Activated T-cell treated with anti-CD3 and anti-CD28 coated beads, Interleukin-2, amount 50 U/mL, for 24 hours (primary cell): ENCODE results near the gene PLRG1.

Experiments
- DNase-seq: peaks from one replicate; pipeline ENCODE4 v3.0.0-alpha.2; 2020
- H3K27ac Mint-ChIP-seq: 2 replicates; pipeline ENCODE4 v1.8.0; 2020; ENCODE audit warnings: mild to moderate bottlenecking, mixed read lengths
- H3K27me3 Mint-ChIP-seq: 2 replicates; pipeline ENCODE4 v1.8.0; 2020; ENCODE audit warnings: mixed read lengths
- H3K36me3 Mint-ChIP-seq: 2 replicates; pipeline ENCODE4 v1.8.0; 2020; ENCODE audit warnings: low read depth, mixed read lengths
- H3K4me1 Mint-ChIP-seq: 2 replicates; pipeline ENCODE4 v1.8.0; 2020; ENCODE audit warnings: low read depth, mixed read lengths
- H3K4me3 Mint-ChIP-seq: 2 replicates; pipeline ENCODE4 v1.8.0; 2020; ENCODE audit warnings: mild to moderate bottlenecking, moderate library complexity, mixed read lengths
- H3K9me3 Mint-ChIP-seq: 2 replicates; pipeline ENCODE4 v1.8.0; 2020; ENCODE audit warnings: mixed read lengths

PLRG1 gene

GRCh38 chr4:154517591-154517990, 32.6 kb downstream of the PLRG1 start:
- no peak for DNase-seq
- Mint-ChIP-seq H3K9me3 (no peaks in the 10 kb centered on the region), H3K27ac (no peak overlapping the region), H3K27me3 (peaks cover 51% of the 10 kb centered on the region), H3K4me1 (no peaks in the 10 kb centered on the region), H3K36me3 (no peaks in the 10 kb centered on the region), H3K4me3 (no peak overlapping the region)

GRCh38 chr4:154516318-154517029, 33.7 kb downstream of the PLRG1 start:
- Mint-ChIP-seq H3K9me3 (no peaks in the 10 kb centered on the region), H3K27me3 (peaks cover 58% of the 10 kb centered on the region), H3K27ac (no peak overlapping the region)

GRCh38 chr4:154511981-154512380, 38.2 kb downstream of the PLRG1 start:
- Mint-ChIP-seq H3K27ac (no peak overlapping the region), H3K9me3 (no peaks in the 10 kb centered on the region), H3K4me1 (no peaks in the 10 kb centered on the region), H3K36me3 (no peaks in the 10 kb centered on the region), H3K27me3 (peaks cover 55% of the 10 kb centered on the region), H3K4me3 (no peak overlapping the region)
- DNase-seq: no peak

More at GRCh38 chr4:154516318-154517029, 33.7 kb downstream of the PLRG1 start:
- no peak for DNase-seq
- Mint-ChIP-seq H3K36me3 (no peaks in the 10 kb centered on the region), H3K4me1 (no peaks in the 10 kb centered on the region), H3K4me3 (no peak overlapping the region)

- Mint-ChIP-seq H3K27me3 (peaks cover 55% of the 10 kb centered on the region), H3K27ac (no peak overlapping the region), H3K4me1 (no peaks in the 10 kb centered on the region), H3K9me3 (no peaks in the 10 kb centered on the region), H3K36me3 (no peaks in the 10 kb centered on the region), H3K4me3 (no peak overlapping the region)
- no peak for DNase-seq
Observed at GRCh38 chr4:154511548-154511947, 38.7 kb downstream of the PLRG1 start.

- no peaks in the 10 kb centered on the region for H3K4me1 Mint-ChIP-seq
- H3K9me3 Mint-ChIP-seq: no peaks in the 10 kb centered on the region
- no peak overlapping the region for H3K4me3 Mint-ChIP-seq
- no peaks in the 10 kb centered on the region for H3K36me3 Mint-ChIP-seq
- no peak overlapping the region for H3K27ac Mint-ChIP-seq
- H3K27me3 Mint-ChIP-seq: peaks cover 51% of the 10 kb centered on the region
- DNase-seq: no peak
Observed at GRCh38 chr4:154507156-154507555, 43.0 kb downstream of the PLRG1 start.

GRCh38 chr4:154506253-154506652, 43.9 kb downstream of the PLRG1 start:
- Mint-ChIP-seq H3K4me3 (no peak overlapping the region), H3K9me3 (no peaks in the 10 kb centered on the region), H3K4me1 (no peaks in the 10 kb centered on the region), H3K36me3 (no peaks in the 10 kb centered on the region), H3K27ac (no peak overlapping the region), H3K27me3 (peaks cover 44% of the 10 kb centered on the region)
- no peak for DNase-seq

GRCh38 chr4:154503598-154503997, 46.6 kb downstream of the PLRG1 start:
- Mint-ChIP-seq H3K4me1 (no peaks in the 10 kb centered on the region), H3K4me3 (no peak overlapping the region), H3K27me3 (peaks cover 39% of the 10 kb centered on the region), H3K9me3 (no peaks in the 10 kb centered on the region), H3K36me3 (no peaks in the 10 kb centered on the region), H3K27ac (no peak overlapping the region)
- DNase-seq: no peak

GRCh38 chr4:154502111-154502510, 48.1 kb downstream of the PLRG1 start:
- H3K27ac Mint-ChIP-seq: no peak overlapping the region
- H3K4me3 Mint-ChIP-seq: no peak overlapping the region
- no peak for DNase-seq
- peaks cover 40% of the 10 kb centered on the region for H3K27me3 Mint-ChIP-seq
- no peaks in the 10 kb centered on the region for H3K9me3 Mint-ChIP-seq
- no peaks in the 10 kb centered on the region for H3K36me3 Mint-ChIP-seq
- H3K4me1 Mint-ChIP-seq: no peaks in the 10 kb centered on the region

GRCh38 chr4:154497889-154498288, 52.3 kb downstream of the PLRG1 start:
- Mint-ChIP-seq H3K4me3 (no peak overlapping the region), H3K9me3 (no peaks in the 10 kb centered on the region), H3K4me1 (no peaks in the 10 kb centered on the region), H3K27ac (no peak overlapping the region), H3K27me3 (peaks cover 39% of the 10 kb centered on the region), H3K36me3 (no peaks in the 10 kb centered on the region)
- no peak for DNase-seq

GRCh38 chr4:154495867-154496266, 54.3 kb downstream of the PLRG1 start:
- peaks cover 59% of the 10 kb centered on the region for H3K27me3 Mint-ChIP-seq

GRCh38 chr4:154492288-154492687, 57.9 kb downstream of the PLRG1 start:
- Mint-ChIP-seq H3K27me3 (peaks cover 76% of the 10 kb centered on the region), H3K9me3 (no peaks in the 10 kb centered on the region), H3K36me3 (no peaks in the 10 kb centered on the region), H3K4me1 (peaks cover 15% of the 10 kb centered on the region), H3K4me3 (peak overlapping the region; percentile 66), H3K27ac (no peak overlapping the region)
- DNase-seq: no peak

More at GRCh38 chr4:154495867-154496266, 54.3 kb downstream of the PLRG1 start:
- peaks cover 11% of the 10 kb centered on the region for H3K4me1 Mint-ChIP-seq
- H3K9me3 Mint-ChIP-seq: no peaks in the 10 kb centered on the region
- DNase-seq: no peak
- no peak overlapping the region for H3K4me3 Mint-ChIP-seq
- H3K27ac Mint-ChIP-seq: no peak overlapping the region
- no peaks in the 10 kb centered on the region for H3K36me3 Mint-ChIP-seq

- H3K27ac Mint-ChIP-seq: peak within 1 kb of the TSS; percentile 39
- H3K9me3 Mint-ChIP-seq: no peaks in the 10 kb centered on the region
- peaks cover 74% of the 10 kb centered on the region for H3K27me3 Mint-ChIP-seq
- peaks cover 15% of the 10 kb centered on the region for H3K4me1 Mint-ChIP-seq
- DNase-seq: peak; percentile 38
- no peaks in the 10 kb centered on the region for H3K36me3 Mint-ChIP-seq
- peak within 1 kb of the TSS; percentile 66 for H3K4me3 Mint-ChIP-seq
Observed at GRCh38 chr4:154491341-154492271, 58.6 kb downstream of the PLRG1 start, which contains the start of gene DCHS2. TSS of gene DCHS2 (minus strand) at chr4:154491799. CDS start at chr4:154491355, 444 bp downstream.

- Mint-ChIP-seq H3K4me1 (peaks cover 15% of the 10 kb centered on the region), H3K27ac (peak overlapping the region; percentile 39), H3K9me3 (no peaks in the 10 kb centered on the region), H3K4me3 (peak overlapping the region; percentile 66), H3K27me3 (peaks cover 69% of the 10 kb centered on the region), H3K36me3 (no peaks in the 10 kb centered on the region)
- DNase-seq: peak; percentile 40
Observed at GRCh38 chr4:154490583-154491340, 59.4 kb downstream of the PLRG1 start.

- Mint-ChIP-seq H3K27me3 (peaks cover 67% of the 10 kb centered on the region), H3K4me3 (peak overlapping the region; percentile 66), H3K9me3 (no peaks in the 10 kb centered on the region)
Observed at GRCh38 chr4:154490234-154490582, 60.0 kb downstream of the PLRG1 start.

More at GRCh38 chr4:154490234-154490582, 60.0 kb downstream of the PLRG1 start:
- peaks cover 15% of the 10 kb centered on the region for H3K4me1 Mint-ChIP-seq
- DNase-seq: peak; percentile 30
- H3K27ac Mint-ChIP-seq: no peak overlapping the region
- H3K36me3 Mint-ChIP-seq: no peaks in the 10 kb centered on the region
